Panc1 (cell line): Measurements from ENCODE around the gene CALD1. TPM values are rescaled to one million over a fixed set of nuclear protein-coding genes. Genes with fewer than 3 reads are reported as not detected.

Experiments
- ATAC-seq: fragments of 200-7000 bp; cut with Tn5 transposase; 2 replicates; pipeline ENCODE4 v1.9.1; 2020; ENCODE audit warnings: mild to moderate bottlenecking, moderate library complexity
- BruUV-seq: library from RNA; stranded (reverse); fragments of 400-500 nt; replicated peaks from 2 replicates; lab custom pipeline; 2021; lab: Mats Ljungman, UMichigan
- CTCF ChIA-PET: fragments of 300-600 bp; sonication (Branson Sonifier 250); formaldehyde crosslinking; loops from one replicate; lab custom pipeline; 2022; ENCODE audit warnings: antibody characterized with exemption; lab: Charles Lee
- POLR2A ChIA-PET: fragments of 300-600 bp; sonication (Branson Sonifier 250); formaldehyde crosslinking; loops from one replicate; lab custom pipeline; 2022; ENCODE audit warnings: antibody characterized with exemption; lab: Charles Lee
- DNase-seq: peaks from one replicate; pipeline ENCODE4 v3.0.0-alpha.2; 2010; ENCODE audit warnings: low read depth, low spot score
- H3K27ac ChIP-seq: 2 replicates; pipeline ENCODE4 v1.5.1; 2011; ENCODE audit warnings: mild to moderate bottlenecking, low read length, inconsistent platforms
- H3K27me3 ChIP-seq: fragments of 200-500 bp; sonication (Bioruptor generic); 2 replicates; pipeline ENCODE4 v1.6.0; 2014; ENCODE audit warnings: low read length, inconsistent platforms; ENCODE audit not compliant: control insufficient read depth, insufficient read depth
- H3K36me3 ChIP-seq: fragments of 200-500 bp; sonication (Bioruptor generic); 2 replicates; pipeline ENCODE4 v1.5.1; 2014; ENCODE audit warnings: inconsistent platforms, mild to moderate bottlenecking, low read length, moderate library complexity; ENCODE audit not compliant: control insufficient read depth, insufficient read depth
- H3K4me1 ChIP-seq: 2 replicates; pipeline ENCODE4 v1.5.1; 2011; ENCODE audit warnings: inconsistent platforms, mild to moderate bottlenecking, low read length, moderate library complexity; ENCODE audit not compliant: control insufficient read depth, insufficient read depth
- H3K4me3 ChIP-seq, 2 experiments: 2 replicates each; pipeline ENCODE4 v1.5.1; 2011 to 2012; ENCODE audit warnings: low read depth in 2 of 2, low read length in 2 of 2, mild to moderate bottlenecking in 2 of 2, inconsistent platforms in 1 of 2, moderate library complexity in 1 of 2
- H3K9me3 ChIP-seq: fragments of 200-500 bp; sonication (Bioruptor generic); 2 replicates; pipeline ENCODE4 v1.5.1; 2014; ENCODE audit warnings: low read depth, mild to moderate bottlenecking, inconsistent platforms, low read length, moderate library complexity; ENCODE audit not compliant: control insufficient read depth, insufficient read depth
- CTCF ChIP-seq: fragments of 450-650 bp; IDR thresholded peaks from 2 replicates; pipeline ENCODE4 v1.5.1; 2017; ENCODE audit warnings: mild to moderate bottlenecking
- POLR2AphosphoS5 ChIP-seq: IDR thresholded peaks from 2 replicates; pipeline ENCODE4 v1.6.1; 2012; ENCODE audit warnings: mild to moderate bottlenecking, low read depth, low read length, moderate library complexity
- REST ChIP-seq, 2 experiments: IDR thresholded peaks; 2 replicates each; pipeline ENCODE4 v1.6.1; 2011 to 2012; ENCODE audit warnings: low read depth in 2 of 2, control low read depth in 1 of 2, low read length in 1 of 2, mild to moderate bottlenecking in 1 of 2, moderate library complexity in 1 of 2; ENCODE audit not compliant: insufficient read depth in 1 of 2
- SIN3A ChIP-seq: IDR thresholded peaks from 2 replicates; pipeline ENCODE4 v1.6.1; 2012; ENCODE audit warnings: low read depth, mild to moderate bottlenecking, low read length, moderate library complexity, borderline replicate concordance; ENCODE audit not compliant: insufficient read depth
- TCF7L2 ChIP-seq: IDR thresholded peaks from 2 replicates; pipeline ENCODE4 v1.6.1; 2011; ENCODE audit warnings: mild to moderate bottlenecking, low read depth, low read length, inconsistent platforms
- in situ Hi-C: cut with HindIII; loops from 2 replicates; pipeline ENCODE4 v1.10.0; 2016; ENCODE audit warnings: low sequenced_read_pairs, low pct_unique_long_range_greater_than_20kb
- intact Hi-C: fragments of 100-400 bp; cut with micrococcal nuclease; formaldehyde crosslinking; loops from one replicate; pipeline ENCODE4 v1.10.0; 2022; ENCODE audit not compliant: unreplicated experiment
- total RNA-seq: library from RNA; stranded (reverse); gene quantifications from one replicate; pipeline ENCODE4 v1.2.1, GENCODE V29; 2021; ENCODE audit not compliant: unreplicated experiment

CALD1 gene
- total RNA-seq, 1 experiment from 2014 or later = 9.2 TPM

- Histone ChIP-seq H3K27ac (no peak overlapping the region), H3K4me3 (no peak overlapping the region), H3K36me3 (no peaks in the 10 kb centered on the region), H3K27me3 (no peaks in the 10 kb centered on the region), H3K9me3 (no peaks in the 10 kb centered on the region), H3K4me1 (no peaks in the 10 kb centered on the region)
- no peak for TF ChIP-seq CTCF
- TF ChIP-seq SIN3A = no peak
- no peak for TF ChIP-seq TCF7L2
- TF ChIP-seq POLR2AphosphoS5 = no peak
- TF ChIP-seq REST (IDR thresholded peaks at IDR 0.05; ENCODE audit: insufficient read depth in 1 of 2, low read depth in 2 of 2, low read length in 1 of 2) = no peak
- no TSS peak for BruUV-seq
- intact Hi-C loops = no loop called here
- DNase-seq = no peak
- no peak for ATAC-seq
- ChIA-PET CTCF (no interaction called here), POLR2A (no interaction called here)
- in situ Hi-C loops = no loop called here
Measured at GRCh38 chr7:134875867-134876266, 96.4 kb downstream of the CALD1 start.

GRCh38 chr7:134878746-134879357 is 99.4 kb downstream of the CALD1 start:
- intact Hi-C loops = no loop called here
- H3K36me3 ChIP-seq = no peaks in the 10 kb centered on the region
- ATAC-seq (no peak), DNase-seq (no peak)
- ChIA-PET POLR2A (no interaction called here), CTCF (no interaction called here)
- H3K4me1 ChIP-seq = no peaks in the 10 kb centered on the region
- H3K9me3 ChIP-seq = no peaks in the 10 kb centered on the region
- H3K4me3 ChIP-seq = no peak overlapping the region
- H3K27ac ChIP-seq = no peak overlapping the region
- no TSS peak for BruUV-seq
- TF ChIP-seq REST (IDR thresholded peaks at IDR 0.05; ENCODE audit: insufficient read depth in 1 of 2, low read depth in 2 of 2, low read length in 1 of 2) = no peak
- no peaks in the 10 kb centered on the region for H3K27me3 ChIP-seq
- in situ Hi-C loops = no loop called here
